Activated B cell treated with CpG ODN at 0.5 μM for 24 hours (primary cell): ENCODE results near the gene UBE2I. TPM values are rescaled to one million over a fixed set of nuclear protein-coding genes. Genes with fewer than 3 reads are reported as not detected.

Experiments
- ATAC-seq: fragments of 200-7000 bp; cut with Tn5 transposase; one replicate; pipeline ENCODE4 v1.10.0; 2021; ENCODE audit warnings: low read depth, mild to moderate bottlenecking, moderate library complexity
- CTCF ChIA-PET: fragments of 350-600 bp; sonication (Branson Sonifier 250); formaldehyde crosslinking; loops from one replicate; lab custom pipeline; 2021; ENCODE audit warnings: antibody characterized with exemption; lab: Charles Lee
- POLR2A ChIA-PET: fragments of 350-600 bp; sonication (Branson Sonifier 250); formaldehyde crosslinking; loops from one replicate; lab custom pipeline; 2021; ENCODE audit warnings: antibody characterized with exemption; lab: Charles Lee
- DNase-seq: peaks from one replicate; pipeline ENCODE4 v3.0.0; 2022
- H3K27ac Mint-ChIP-seq: one replicate; pipeline ENCODE4 v1.8.0; 2020; ENCODE audit warnings: mixed read lengths
- H3K27me3 Mint-ChIP-seq: one replicate; pipeline ENCODE4 v1.8.0; 2021; ENCODE audit warnings: mixed read lengths
- H3K36me3 Mint-ChIP-seq: one replicate; pipeline ENCODE4 v1.8.0; 2021; ENCODE audit warnings: low read depth, mixed read lengths
- H3K4me1 Mint-ChIP-seq: one replicate; pipeline ENCODE4 v1.8.0; 2021; ENCODE audit warnings: mixed read lengths
- H3K4me3 Mint-ChIP-seq: one replicate; pipeline ENCODE4 v1.8.0; 2020; ENCODE audit warnings: mild to moderate bottlenecking, mixed read lengths
- H3K9me3 Mint-ChIP-seq: one replicate; pipeline ENCODE4 v1.8.0; 2020; ENCODE audit warnings: mixed read lengths
- CTCF ChIP-seq: fragments of 200-600 bp; IDR thresholded peaks from one replicate; pipeline ENCODE4 v1.8.0; 2022; ENCODE audit warnings: antibody characterized with exemption, mild to moderate bottlenecking
- intact Hi-C: fragments of 100-400 bp; cut with micrococcal nuclease; formaldehyde crosslinking; loops from one replicate; pipeline ENCODE4 v1.15.1; 2024
- total RNA-seq: library from RNA; stranded (reverse); gene quantifications from 2 replicates; pipeline ENCODE4 v1.2.3, GENCODE V29; 2022

The UBE2I gene
- total RNA-seq, 1 donor from 2014 or later = 240 TPM

DNA sequence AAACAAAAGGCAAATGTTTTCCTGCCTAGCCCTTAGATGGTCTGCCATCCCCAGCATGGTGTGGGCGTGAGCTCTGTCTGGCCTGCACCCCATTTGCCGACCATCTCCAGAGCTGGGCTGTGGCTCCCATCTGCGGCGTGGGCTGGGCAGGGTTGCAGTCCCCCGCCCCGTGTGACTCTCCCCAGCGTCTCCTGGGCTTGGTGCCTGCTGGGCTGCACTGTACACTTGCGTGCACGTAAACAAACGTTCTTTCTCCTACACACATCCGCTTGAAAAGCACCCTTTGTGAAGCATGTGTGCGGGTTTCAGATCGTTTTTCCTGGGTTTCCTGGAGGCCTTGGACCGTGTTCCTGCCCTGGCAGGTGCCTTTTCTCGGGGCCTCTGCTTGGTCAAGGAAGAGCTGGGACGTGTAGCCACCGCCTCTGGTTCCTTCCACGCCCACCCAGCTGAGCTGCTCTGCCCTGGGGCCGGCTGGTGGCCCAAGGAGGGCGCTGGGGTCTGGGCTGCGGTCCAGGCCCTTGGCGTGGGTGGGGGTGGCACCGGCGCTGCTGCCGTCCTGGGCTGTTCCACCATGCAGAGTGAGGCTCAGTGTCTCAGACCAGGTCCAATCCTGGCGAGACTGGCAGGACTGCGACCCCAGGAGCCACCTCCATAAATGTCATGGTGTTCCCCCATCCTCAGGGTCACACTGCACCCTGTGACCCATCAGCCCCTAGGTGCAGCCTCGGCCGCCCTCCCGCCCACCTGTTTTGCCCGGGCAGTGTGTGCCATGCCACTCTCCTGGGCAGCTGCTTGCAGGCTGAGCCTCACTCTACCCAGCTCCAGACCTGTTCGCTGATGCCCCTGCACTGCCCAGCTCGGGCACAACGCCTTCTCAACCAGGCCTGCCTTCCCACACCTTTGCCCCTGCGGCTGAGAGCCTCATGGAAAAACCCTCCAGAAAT lies 14.1 kb downstream of the UBE2I start:
- intact Hi-C loops = no loop called here
- ATAC-seq (no peak), DNase-seq (no peak)
- Mint-ChIP-seq H3K27me3 (no peaks in the 10 kb centered on the region), H3K9me3 (no peaks in the 10 kb centered on the region), H3K4me3 (no peak overlapping the region), H3K4me1 (peaks cover 4% of the 10 kb centered on the region), H3K36me3 (peaks cover 56% of the 10 kb centered on the region), H3K27ac (no peak overlapping the region)
- CTCF ChIA-PET = no interaction called here
- no peak for TF ChIP-seq CTCF
- POLR2A ChIA-PET = interaction anchor here (1.1 kb wide), 1 partner anchor 9 kb away, joined by 3 read pairs; no protein-coding TSS in a partner anchor

- Mint-ChIP-seq H3K36me3 (peaks cover 48% of the 10 kb centered on the region), H3K4me3 (no peak overlapping the region), H3K4me1 (peaks cover 4% of the 10 kb centered on the region), H3K9me3 (no peaks in the 10 kb centered on the region), H3K27me3 (no peaks in the 10 kb centered on the region), H3K27ac (no peak overlapping the region)
- CTCF ChIA-PET = no interaction called here
- no peak for TF ChIP-seq CTCF
- POLR2A ChIA-PET = no interaction called here
- intact Hi-C loops = no loop called here
- DNase-seq = no peak
- ATAC-seq = no peak
Measured at GRCh38 chr16:1324286-1324826, 14.9 kb downstream of the UBE2I start.

DNA sequence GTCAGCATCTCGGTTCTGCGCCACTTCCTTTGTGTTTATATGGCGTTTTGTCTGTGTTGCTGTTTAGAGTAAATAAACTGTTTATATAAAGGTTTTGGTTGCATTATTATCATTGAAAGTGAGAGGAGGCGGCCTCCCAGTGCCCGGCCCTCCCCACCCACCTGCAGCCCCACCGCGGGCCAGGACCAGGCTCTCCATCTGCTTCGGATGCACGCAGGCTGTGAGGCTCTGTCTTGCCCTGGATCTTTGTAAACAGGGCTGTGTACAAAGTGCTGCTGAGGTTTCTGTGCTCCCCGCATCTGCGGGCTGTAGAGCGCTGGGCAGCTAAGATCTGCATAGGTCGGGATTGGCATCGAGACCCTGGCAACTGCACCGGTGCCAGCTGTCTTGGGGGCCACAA lies 15.8 kb downstream of the UBE2I start:
- TF ChIP-seq CTCF = no peak
- peaks cover 39% of the 10 kb centered on the region for H3K36me3 Mint-ChIP-seq
- H3K27me3 Mint-ChIP-seq = no peaks in the 10 kb centered on the region
- DNase-seq (no peak), ATAC-seq (no peak)
- ChIA-PET POLR2A (no interaction called here), CTCF (no interaction called here)
- no peak overlapping the region for H3K4me3 Mint-ChIP-seq
- intact Hi-C loops = no loop called here
- H3K27ac Mint-ChIP-seq = no peak overlapping the region
- no peaks in the 10 kb centered on the region for H3K9me3 Mint-ChIP-seq
- H3K4me1 Mint-ChIP-seq = peaks cover 4% of the 10 kb centered on the region

DNA sequence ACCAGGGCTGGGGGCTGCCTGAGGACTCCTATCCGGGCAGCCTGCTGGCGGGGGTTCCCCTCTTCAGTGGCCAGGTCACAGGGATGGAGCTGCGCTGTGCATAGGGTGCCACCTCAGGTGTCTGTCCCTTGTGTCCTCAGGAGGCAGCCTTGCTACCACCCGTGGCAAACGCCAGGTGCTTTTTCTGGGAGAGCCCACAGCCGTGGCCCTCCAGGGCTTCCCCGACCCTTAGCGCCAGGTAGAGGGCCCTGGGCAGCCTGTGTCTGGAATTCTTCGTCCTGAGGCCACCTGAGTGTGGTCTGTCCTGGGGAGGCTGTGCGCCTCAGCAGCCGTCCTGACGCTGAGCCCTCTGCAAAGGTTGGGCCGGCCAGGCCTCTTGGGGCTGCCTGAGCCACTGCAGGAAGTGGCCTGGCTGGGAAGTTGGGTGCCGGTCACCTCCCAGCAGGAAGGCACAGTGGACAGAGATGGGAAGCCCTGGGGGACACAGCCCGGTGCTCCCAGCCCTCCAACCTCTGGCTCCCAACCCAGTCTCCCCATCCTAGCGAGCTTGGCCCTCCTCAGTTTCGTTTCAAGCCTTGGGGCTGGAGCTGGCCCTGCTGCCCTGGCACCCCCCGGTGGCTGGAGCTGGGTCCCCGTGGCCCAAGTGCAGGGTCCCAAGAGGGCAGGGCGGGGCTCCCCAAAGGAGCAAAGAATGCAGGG lies 16.4 kb downstream of the UBE2I start:
- DNase-seq (no peak), ATAC-seq (peak; percentile 25)
- H3K4me3 Mint-ChIP-seq = no peak overlapping the region
- TF ChIP-seq CTCF = no peak
- ChIA-PET CTCF (no interaction called here), POLR2A (interaction anchor here (0.6 to 1.4 kb wide), 6 partner anchors 17 to 95 kb away, joined by 3 to 13 read pairs (median 4); partner anchors contain the start of gene UBE2I)
- no peak overlapping the region for H3K27ac Mint-ChIP-seq
- H3K27me3 Mint-ChIP-seq = no peaks in the 10 kb centered on the region
- intact Hi-C loops = loop anchor here (2.0 kb wide), 1 partner anchor 15 kb away; no protein-coding TSS in a partner anchor
- H3K4me1 Mint-ChIP-seq = peaks cover 4% of the 10 kb centered on the region
- no peaks in the 10 kb centered on the region for H3K9me3 Mint-ChIP-seq
- H3K36me3 Mint-ChIP-seq = peaks cover 35% of the 10 kb centered on the region
